ENCODE measurements around the gene MAG. TPM values are rescaled to one million over a fixed set of nuclear protein-coding genes. Genes with fewer than 3 reads are reported as not detected.

MAG gene
- total and polyA plus RNA-seq, 2 of the 13 experiments (the other 11 are each of a cell fraction or from before 2014, with no cell fraction given): 0.20 to 1.3 TPM

- TF ChIP-seq ATM (IDR thresholded peaks at IDR 0.05; ENCODE audit: borderline replicate concordance) (no peak), SRSF4 (IDR thresholded peaks at IDR 0.05; ENCODE audit: low read depth, low read length, poor library complexity, severe bottlenecking) (no peak), TEAD3 (CRISPR knock-in tag; optimal IDR thresholded peaks at IDR 0.05; ENCODE audit: borderline replicate concordance) (no peak), ZBTB7A (CRISPR knock-in tag; IDR thresholded peaks at IDR 0.05) (no peak), ZNF556 (CRISPR knock-in tag; IDR thresholded peaks at IDR 0.05; ENCODE audit: borderline replicate concordance) (peak; percentile 69; the same call in 1 of the 2 replicates), ZNF18 (CRISPR knock-in tag; IDR thresholded peaks at IDR 0.05; ENCODE audit: insufficient replicate concordance) (no peak), RNF219 (CRISPR knock-in tag; IDR thresholded peaks at IDR 0.05) (no peak), MAFG (CRISPR knock-in tag; IDR thresholded peaks at IDR 0.05) (no peak), ZNF333 (CRISPR knock-in tag; IDR thresholded peaks at IDR 0.05; ENCODE audit: borderline replicate concordance) (no peak), ZNF564 (CRISPR knock-in tag; IDR thresholded peaks at IDR 0.05) (0 out of 2 replicates have a peak, but pooled peaks have one; percentile 33), ZNF572 (CRISPR knock-in tag; IDR thresholded peaks at IDR 0.05) (no peak), SIX4 (CRISPR knock-in tag; IDR thresholded peaks at IDR 0.05) (no peak), ADNP (CRISPR knock-in tag; IDR thresholded peaks at IDR 0.05) (no peak), ZNF616 (CRISPR knock-in tag; IDR thresholded peaks at IDR 0.05; ENCODE audit: low read depth) (no peak), HNF4A (CRISPR knock-in tag; IDR thresholded peaks at IDR 0.05) (peak; percentile 14; the same call in 1 of the 2 replicates), ZNF570 (CRISPR knock-in tag; IDR thresholded peaks at IDR 0.05; ENCODE audit: borderline replicate concordance) (no peak), ZFAT (CRISPR knock-in tag; conservative IDR thresholded peaks at IDR 0.05) (no peak), ZBTB37 (CRISPR knock-in tag; IDR thresholded peaks at IDR 0.05) (no peak), CREB3 (CRISPR knock-in tag; IDR thresholded peaks at IDR 0.05) (no peak), MLX (CRISPR knock-in tag; IDR thresholded peaks at IDR 0.05) (no peak), ZNF383 (CRISPR knock-in tag; IDR thresholded peaks at IDR 0.05; ENCODE audit: borderline replicate concordance) (no peak), ZNF660 (CRISPR knock-in tag; IDR thresholded peaks at IDR 0.05; ENCODE audit: borderline replicate concordance, low read depth) (no peak)
These were observed 38.4 kb upstream of the MAG start (continued) for GRCh38 chr19:35253316-35254286.
